H9 (cell line): ENCODE results near the gene SMIM20. TPM values are rescaled to one million over a fixed set of nuclear protein-coding genes. Genes with fewer than 3 reads are reported as not detected.

ENCODE experiments used
- DNase-seq: peaks from one replicate; pipeline ENCODE4 v3.0.0-alpha.2; 2017
- H2AFZ ChIP-seq: one replicate; pipeline ENCODE4 v1.6.1; 2013; ENCODE audit warnings: mild to moderate bottlenecking, low read length, control low read depth, moderate library complexity
- H2AK5ac ChIP-seq: 2 replicates; pipeline ENCODE4 v1.6.1; 2013; ENCODE audit warnings: low read length, control low read depth, mixed read lengths; ENCODE audit not compliant: insufficient read length
- H2BK120ac ChIP-seq: one replicate; pipeline ENCODE4 v1.6.1; 2013; ENCODE audit warnings: low read depth, mild to moderate bottlenecking, low read length, control low read depth, inconsistent platforms; ENCODE audit not compliant: poor library complexity, severe bottlenecking
- H2BK12ac ChIP-seq: 2 replicates; pipeline ENCODE4 v1.6.1; 2013; ENCODE audit warnings: low read length, control low read depth, mixed read lengths, low read depth; ENCODE audit not compliant: insufficient read length
- H2BK15ac ChIP-seq: 2 replicates; pipeline ENCODE4 v1.6.1; 2013; ENCODE audit warnings: low read depth, low read length, control low read depth
- H2BK20ac ChIP-seq: one replicate; pipeline ENCODE4 v1.6.1; 2013; ENCODE audit warnings: low read depth, mild to moderate bottlenecking, low read length, control low read depth, inconsistent platforms; ENCODE audit not compliant: poor library complexity, severe bottlenecking
- H2BK5ac ChIP-seq: 2 replicates; pipeline ENCODE4 v1.6.1; 2013; ENCODE audit warnings: low read length, control low read depth, mixed read lengths; ENCODE audit not compliant: insufficient read length
- H3K14ac ChIP-seq: 2 replicates; pipeline ENCODE4 v1.6.1; 2013; ENCODE audit warnings: low read length, control low read depth; ENCODE audit not compliant: insufficient read depth
- H3K18ac ChIP-seq: 2 replicates; pipeline ENCODE4 v1.6.1; 2013; ENCODE audit warnings: low read depth, mild to moderate bottlenecking, mixed read lengths, low read length, control low read depth; ENCODE audit not compliant: insufficient read length
- H3K23ac ChIP-seq: 2 replicates; pipeline ENCODE4 v1.6.1; 2013; ENCODE audit warnings: low read length, control low read depth, mixed read lengths, low read depth; ENCODE audit not compliant: insufficient read length
- H3K23me2 ChIP-seq: 2 replicates; pipeline ENCODE4 v1.6.1; 2013; ENCODE audit warnings: low read depth, mild to moderate bottlenecking, mixed read lengths, low read length, control low read depth; ENCODE audit not compliant: insufficient read length, poor library complexity, severe bottlenecking
- H3K27ac ChIP-seq: 2 replicates; pipeline ENCODE4 v1.5.1; 2013; ENCODE audit warnings: low read length, control low read depth, mixed read lengths, low read depth; ENCODE audit not compliant: insufficient read length
- H3K27me3 ChIP-seq: 2 replicates; pipeline ENCODE4 v1.6.1; 2013; ENCODE audit warnings: low read length, control low read depth, inconsistent platforms; ENCODE audit not compliant: insufficient read depth
- H3K4ac ChIP-seq: 2 replicates; pipeline ENCODE4 v1.6.1; 2013; ENCODE audit warnings: low read depth, mild to moderate bottlenecking, control low read depth, inconsistent platforms, low read length, moderate library complexity
- H3K4me1 ChIP-seq: 2 replicates; pipeline ENCODE4 v1.6.1; 2013; ENCODE audit warnings: low read length, control low read depth, inconsistent platforms; ENCODE audit not compliant: insufficient read depth
- H3K4me2 ChIP-seq: 2 replicates; pipeline ENCODE4 v1.6.1; 2013; ENCODE audit warnings: low read length, control low read depth, mixed read lengths; ENCODE audit not compliant: insufficient read length, insufficient read depth
- H3K56ac ChIP-seq: 2 replicates; pipeline ENCODE4 v1.6.1; 2013; ENCODE audit warnings: low read depth, mild to moderate bottlenecking, mixed read lengths, low read length, control low read depth; ENCODE audit not compliant: insufficient read length
- H3K79me1 ChIP-seq: 2 replicates; pipeline ENCODE4 v1.6.1; 2013; ENCODE audit warnings: low read depth, mild to moderate bottlenecking, moderate library complexity, low read length, control low read depth, inconsistent platforms; ENCODE audit not compliant: insufficient read depth, poor library complexity, severe bottlenecking
- H3K79me2 ChIP-seq: 2 replicates; pipeline ENCODE4 v1.6.1; 2013; ENCODE audit warnings: low read length, control low read depth, inconsistent platforms; ENCODE audit not compliant: insufficient read depth
- H3K9ac ChIP-seq: 2 replicates; pipeline ENCODE4 v1.6.1; 2013; ENCODE audit warnings: low read length, control low read depth, mixed read lengths; ENCODE audit not compliant: insufficient read length; ENCODE audit errors: extremely low read depth
- H3K9me3 ChIP-seq: one replicate; pipeline ENCODE4 v1.6.1; 2013; ENCODE audit warnings: low read depth, low read length, inconsistent platforms; ENCODE audit not compliant: control insufficient read depth
- H3T11ph ChIP-seq: one replicate; pipeline ENCODE4 v1.6.1; 2013; ENCODE audit warnings: mild to moderate bottlenecking, low read length, control low read depth, inconsistent platforms
- H4K20me1 ChIP-seq: one replicate; pipeline ENCODE4 v1.6.1; 2013; ENCODE audit not compliant: control insufficient read depth, insufficient read length, insufficient read depth
- H4K5ac ChIP-seq: 2 replicates; pipeline ENCODE4 v1.6.1; 2013; ENCODE audit warnings: low read depth, mild to moderate bottlenecking, mixed read lengths, low read length, control low read depth; ENCODE audit not compliant: insufficient read length
- H4K8ac ChIP-seq: replicated peaks from 2 replicates; pipeline ENCODE4 v1.6.1; 2013; ENCODE audit warnings: low read length, control low read depth, mixed read lengths, low read depth; ENCODE audit not compliant: insufficient read length
- H4K91ac ChIP-seq: 2 replicates; pipeline ENCODE4 v1.6.1; 2013; ENCODE audit warnings: low read depth, mild to moderate bottlenecking, moderate library complexity, mixed read lengths, low read length, control low read depth; ENCODE audit not compliant: insufficient read length
- H3K27ac Mint-ChIP-seq, 3 experiments: 2 replicates in 2 of 3; 3 replicates in 1 of 3; pipeline ENCODE4 v1.8.0; 2020 to 2021; ENCODE audit warnings: mixed read lengths in 3 of 3, mild to moderate bottlenecking in 1 of 3, moderate library complexity in 1 of 3
- H3K27me3 Mint-ChIP-seq: 2 replicates; pipeline ENCODE4 v1.8.0; 2021; ENCODE audit warnings: low read depth, mild to moderate bottlenecking, moderate library complexity, mixed read lengths
- H3K36me3 Mint-ChIP-seq, 3 experiments: 2 replicates in 2 of 3; 3 replicates in 1 of 3; pipeline ENCODE4 v1.8.0; 2020 to 2021; ENCODE audit warnings: low read depth in 3 of 3, mixed read lengths in 3 of 3; ENCODE audit not compliant: insufficient read depth in 1 of 3
- H3K4me1 Mint-ChIP-seq, 2 experiments: 2 replicates each; pipeline ENCODE4 v1.8.0; 2020; ENCODE audit warnings: mixed read lengths in 2 of 2
- H3K4me3 Mint-ChIP-seq, 2 experiments: 2 replicates in 1 of 2; 3 replicates in 1 of 2; pipeline ENCODE4 v1.8.0; 2020 to 2021; ENCODE audit warnings: mild to moderate bottlenecking in 2 of 2, mixed read lengths in 2 of 2, moderate library complexity in 1 of 2
- H3K9me3 Mint-ChIP-seq, 2 experiments: 2 replicates in 1 of 2; 3 replicates in 1 of 2; pipeline ENCODE4 v1.8.0; 2020; ENCODE audit warnings: mild to moderate bottlenecking in 2 of 2, mixed read lengths in 2 of 2, moderate library complexity in 1 of 2
- WGBS: extraction: QIAGEN DNeasy Blood & Tissue Kit; methylation state at CpG from one replicate; pipeline ENCODE4 v1.1.7; 2013; ENCODE audit warnings: missing lambda C conversion rate, low lambda C conversion rate, mixed read lengths; ENCODE audit not compliant: insufficient read length; ENCODE audit errors: extremely low coverage; 5-methylcytosine and 5-hydroxymethylcytosine counted together
- total RNA-seq: library from RNA; stranded (reverse); gene quantifications from 2 replicates; pipeline ENCODE4 v1.2.1, GENCODE V29; 2021
- TF ChIP-seq, protein P1 (sequence below): fragments of 200-600 bp; sonication (generic); conservative IDR thresholded peaks from 3 replicates; pipeline ENCODE4 v1.8.0; 2021; ENCODE audit warnings: antibody characterized with exemption, mild to moderate bottlenecking

SMIM20 gene
- total RNA-seq, 1 experiment from 2014 or later, result 40.2 TPM

DNA sequence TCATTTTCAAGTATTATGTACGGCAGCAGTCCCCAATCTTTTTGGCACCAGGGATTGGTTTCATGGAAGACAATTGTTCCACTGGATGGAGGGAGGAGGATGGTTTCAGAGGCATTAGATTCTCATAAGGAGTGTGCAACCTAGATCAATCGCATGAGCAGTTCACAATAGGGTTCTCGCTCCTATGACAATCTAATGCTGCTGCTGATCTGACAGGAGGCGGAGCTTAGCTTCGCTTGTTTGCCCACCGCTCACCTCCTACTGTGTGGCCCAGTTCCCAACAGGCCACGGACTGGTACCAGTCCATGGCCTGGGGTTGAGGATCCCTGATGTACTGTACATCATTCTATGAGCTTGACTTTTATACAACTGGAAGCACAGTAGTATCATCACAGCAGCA is 48.4 kb downstream of the SMIM20 start:
- no peak overlapping the region for H2BK5ac ChIP-seq
- Mint-ChIP-seq H3K36me3 (no peaks in the 10 kb centered on the region), H3K27me3 (peaks cover 4% of the 10 kb centered on the region), H3K4me3 (no peak overlapping the region), H3K27ac (no peak overlapping the region), H3K4me1 (peaks cover 13 to 16% of the 10 kb centered on the region in 2 experiments), H3K9me3 (no peaks in the 10 kb centered on the region)
- H3K9me3 ChIP-seq, result no peaks in the 10 kb centered on the region
- no peak overlapping the region for H2BK120ac ChIP-seq
- no peak overlapping the region for H4K91ac ChIP-seq
- no peak overlapping the region for H4K8ac ChIP-seq
- TF ChIP-seq, protein P1, sequence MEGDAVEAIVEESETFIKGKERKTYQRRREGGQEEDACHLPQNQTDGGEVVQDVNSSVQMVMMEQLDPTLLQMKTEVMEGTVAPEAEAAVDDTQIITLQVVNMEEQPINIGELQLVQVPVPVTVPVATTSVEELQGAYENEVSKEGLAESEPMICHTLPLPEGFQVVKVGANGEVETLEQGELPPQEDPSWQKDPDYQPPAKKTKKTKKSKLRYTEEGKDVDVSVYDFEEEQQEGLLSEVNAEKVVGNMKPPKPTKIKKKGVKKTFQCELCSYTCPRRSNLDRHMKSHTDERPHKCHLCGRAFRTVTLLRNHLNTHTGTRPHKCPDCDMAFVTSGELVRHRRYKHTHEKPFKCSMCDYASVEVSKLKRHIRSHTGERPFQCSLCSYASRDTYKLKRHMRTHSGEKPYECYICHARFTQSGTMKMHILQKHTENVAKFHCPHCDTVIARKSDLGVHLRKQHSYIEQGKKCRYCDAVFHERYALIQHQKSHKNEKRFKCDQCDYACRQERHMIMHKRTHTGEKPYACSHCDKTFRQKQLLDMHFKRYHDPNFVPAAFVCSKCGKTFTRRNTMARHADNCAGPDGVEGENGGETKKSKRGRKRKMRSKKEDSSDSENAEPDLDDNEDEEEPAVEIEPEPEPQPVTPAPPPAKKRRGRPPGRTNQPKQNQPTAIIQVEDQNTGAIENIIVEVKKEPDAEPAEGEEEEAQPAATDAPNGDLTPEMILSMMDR, result no peak
- no peak overlapping the region for H2BK20ac ChIP-seq
- no peak overlapping the region for H2AFZ ChIP-seq
- no peak for DNase-seq
- no peak overlapping the region for H3K18ac ChIP-seq
- H3K4me2 ChIP-seq, result no peak overlapping the region
- no peaks in the 10 kb centered on the region for H3K27me3 ChIP-seq
- H3K79me2 ChIP-seq, result no peaks in the 10 kb centered on the region
- H3K9ac ChIP-seq, result no peak overlapping the region
- no peaks in the 10 kb centered on the region for H3K23me2 ChIP-seq
- no peaks in the 10 kb centered on the region for H3K79me1 ChIP-seq
- no peak overlapping the region for H2BK15ac ChIP-seq
- H3K4me1 ChIP-seq, result no peaks in the 10 kb centered on the region
- no CpG with 5 or more reads among the region's 7 CpGs for WGBS
- H3K14ac ChIP-seq, result no peak overlapping the region
- no peak overlapping the region for H4K5ac ChIP-seq
- H2BK12ac ChIP-seq, result no peak overlapping the region
- H2AK5ac ChIP-seq, result no peak overlapping the region
- H3K23ac ChIP-seq, result no peak overlapping the region
- no peak overlapping the region for H3K4ac ChIP-seq
- no peaks in the 10 kb centered on the region for H4K20me1 ChIP-seq
- no peak overlapping the region for H3K27ac ChIP-seq
- no peak overlapping the region for H3T11ph ChIP-seq
- H3K56ac ChIP-seq, result no peak overlapping the region
